BJ (cell line): Measurements from ENCODE around the gene GSX2. TPM values are rescaled to one million over a fixed set of nuclear protein-coding genes. Genes with fewer than 3 reads are reported as not detected.

ENCODE experiments used
- CTCF ChIA-PET: fragments of 350-600 bp; formaldehyde crosslinking; extraction: SDS; loops from one replicate; lab custom pipeline; 2021; ENCODE audit warnings: antibody characterized with exemption, inconsistent platforms; lab: Yijun Ruan, JAX
- POLR2A ChIA-PET: fragments of 300-600 bp; sonication (Branson Sonifier 250); formaldehyde crosslinking; extraction: SDS; loops from one replicate; lab custom pipeline; 2021; ENCODE audit warnings: antibody characterized with exemption; lab: Charles Lee
- DNase-seq: peaks from one replicate; pipeline ENCODE4 v3.0.0-alpha.2; 2011; ENCODE audit warnings: low read depth
- H3K27me3 ChIP-seq: 2 replicates; pipeline ENCODE4 v1.6.0; 2011; ENCODE audit warnings: low read length; ENCODE audit not compliant: control insufficient read depth, insufficient read depth
- H3K36me3 ChIP-seq: 2 replicates; pipeline ENCODE4 v1.5.1; 2011; ENCODE audit warnings: low read length; ENCODE audit not compliant: control insufficient read depth, insufficient read depth
- H3K4me3 ChIP-seq: 2 replicates; pipeline ENCODE4 v1.5.1; 2011; ENCODE audit warnings: low read depth, mild to moderate bottlenecking, control low read depth, low read length
- polyA plus RNA-seq: library from polyadenylated mRNA; depleted of rRNA; stranded (reverse); fragments of >200 nt; gene quantifications from 2 replicates; pipeline ENCODE4 v1.2.3, GENCODE V29; 2011
- TF ChIP-seq, protein P1 (sequence below): IDR thresholded peaks from 2 replicates; pipeline ENCODE4 v1.5.1; 2011; ENCODE audit warnings: low read depth, mild to moderate bottlenecking, control low read depth, inconsistent platforms, low read length, moderate library complexity; ENCODE audit not compliant: insufficient read depth

Gene GSX2
- polyA plus RNA-seq, 1 experiment: not detected

DNA sequence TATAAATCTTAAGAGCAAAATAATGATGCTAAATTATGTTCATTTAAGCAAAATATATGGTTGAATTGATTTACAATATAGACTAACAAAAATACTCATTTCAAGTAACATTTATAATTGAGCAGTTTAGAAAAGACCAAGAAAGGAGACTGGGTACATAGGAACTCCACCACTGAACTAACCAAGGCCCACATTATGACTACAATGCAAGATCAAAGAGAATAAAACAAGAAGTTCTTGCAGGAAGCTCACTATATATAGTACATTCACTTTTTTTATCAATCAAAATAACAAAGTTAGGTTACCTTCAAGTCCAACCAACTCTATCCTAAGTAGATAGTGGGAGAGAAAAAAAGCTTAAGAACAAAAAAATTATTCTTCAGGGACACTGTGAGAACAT is 43.6 kb upstream of the GSX2 start:
- CTCF ChIA-PET: interaction anchor here (0.9 to 1.8 kb wide), 5 partner anchors 126 to 350 kb away, joined by 3 to 5 read pairs (median 4); no protein-coding TSS in a partner anchor

DNA sequence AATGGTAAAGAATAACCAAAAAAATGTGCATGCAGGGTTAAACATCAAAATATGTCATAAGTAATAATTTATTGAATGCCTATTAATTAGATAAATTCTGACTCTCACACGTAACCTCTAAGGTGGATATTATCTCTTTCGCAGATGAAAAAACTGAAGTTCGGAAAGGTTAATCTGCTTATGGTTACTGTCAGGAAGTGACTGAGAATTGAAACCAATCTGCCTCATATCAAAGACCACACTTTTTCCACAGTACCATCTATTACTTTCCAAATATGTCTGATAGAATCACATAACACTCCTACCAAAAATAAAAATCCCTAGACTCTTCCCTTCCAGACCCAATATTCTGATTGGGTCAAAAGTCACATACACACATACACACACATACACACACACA is 41.8 kb upstream of the GSX2 start:
- H3K36me3 ChIP-seq: no peaks in the 10 kb centered on the region
- ChIA-PET POLR2A (no interaction called here), CTCF (interaction anchor here (1.1 to 1.8 kb wide), 2 partner anchors 149 to 352 kb away, joined by 4 read pairs; no protein-coding TSS in a partner anchor)
- no peaks in the 10 kb centered on the region for H3K27me3 ChIP-seq
- DNase-seq: no peak
- H3K4me3 ChIP-seq: no peak overlapping the region
- TF ChIP-seq, protein P1, sequence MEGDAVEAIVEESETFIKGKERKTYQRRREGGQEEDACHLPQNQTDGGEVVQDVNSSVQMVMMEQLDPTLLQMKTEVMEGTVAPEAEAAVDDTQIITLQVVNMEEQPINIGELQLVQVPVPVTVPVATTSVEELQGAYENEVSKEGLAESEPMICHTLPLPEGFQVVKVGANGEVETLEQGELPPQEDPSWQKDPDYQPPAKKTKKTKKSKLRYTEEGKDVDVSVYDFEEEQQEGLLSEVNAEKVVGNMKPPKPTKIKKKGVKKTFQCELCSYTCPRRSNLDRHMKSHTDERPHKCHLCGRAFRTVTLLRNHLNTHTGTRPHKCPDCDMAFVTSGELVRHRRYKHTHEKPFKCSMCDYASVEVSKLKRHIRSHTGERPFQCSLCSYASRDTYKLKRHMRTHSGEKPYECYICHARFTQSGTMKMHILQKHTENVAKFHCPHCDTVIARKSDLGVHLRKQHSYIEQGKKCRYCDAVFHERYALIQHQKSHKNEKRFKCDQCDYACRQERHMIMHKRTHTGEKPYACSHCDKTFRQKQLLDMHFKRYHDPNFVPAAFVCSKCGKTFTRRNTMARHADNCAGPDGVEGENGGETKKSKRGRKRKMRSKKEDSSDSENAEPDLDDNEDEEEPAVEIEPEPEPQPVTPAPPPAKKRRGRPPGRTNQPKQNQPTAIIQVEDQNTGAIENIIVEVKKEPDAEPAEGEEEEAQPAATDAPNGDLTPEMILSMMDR: no peak

More for the DNA sequence above, 43.6 kb upstream of the GSX2 start:
- Histone ChIP-seq H3K4me3 (no peak overlapping the region), H3K36me3 (no peaks in the 10 kb centered on the region), H3K27me3 (no peaks in the 10 kb centered on the region)
- no peak for DNase-seq
- TF ChIP-seq, protein P1: no peak
- POLR2A ChIA-PET: no interaction called here

DNA sequence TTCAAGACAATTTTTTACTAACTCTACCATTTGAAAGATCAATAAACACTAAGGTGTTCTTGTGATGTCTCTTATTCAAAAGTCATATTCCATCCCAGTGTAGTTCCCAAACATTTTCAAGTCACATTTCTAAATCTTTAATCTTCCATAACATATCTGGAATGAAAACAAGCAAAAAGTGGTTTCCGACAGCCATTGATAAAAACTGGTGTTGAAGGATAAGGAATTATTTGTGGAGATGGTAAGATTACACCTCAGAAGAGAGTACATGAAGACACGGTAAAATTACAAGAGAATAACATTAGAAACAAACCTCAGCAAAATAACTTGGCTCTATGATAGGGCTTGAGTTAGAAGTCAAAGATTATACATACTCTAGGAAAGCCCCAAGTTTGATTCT is 39.8 kb upstream of the GSX2 start:
- H3K27me3 ChIP-seq: no peaks in the 10 kb centered on the region
- POLR2A ChIA-PET: no interaction called here
- DNase-seq: no peak
- H3K4me3 ChIP-seq: peak overlapping the region; percentile 11; the same call in 1 of the 2 replicates
- H3K36me3 ChIP-seq: no peaks in the 10 kb centered on the region
- TF ChIP-seq, protein P1: no peak
- CTCF ChIA-PET: no interaction called here

DNA sequence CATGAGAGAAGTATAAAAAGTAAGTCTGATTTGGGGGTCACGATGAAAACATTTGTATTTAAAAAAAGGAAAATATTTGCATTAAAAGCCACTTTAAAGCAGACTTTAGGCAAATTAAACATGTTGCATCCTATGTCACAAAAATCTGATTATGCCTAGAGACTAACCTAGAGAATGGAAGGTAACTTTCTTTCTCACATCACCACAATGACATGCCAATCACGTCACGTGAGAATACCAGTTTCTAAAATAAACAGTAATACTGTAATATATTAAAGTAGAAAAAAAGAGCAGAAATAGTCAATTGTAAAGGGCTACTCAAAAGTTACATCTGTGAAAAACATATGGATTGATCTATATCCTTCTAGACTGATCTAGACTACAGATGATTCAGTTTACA is 38.9 kb upstream of the GSX2 start:
- ChIA-PET CTCF (no interaction called here), POLR2A (no interaction called here)
- no peak for DNase-seq
- no peaks in the 10 kb centered on the region for H3K27me3 ChIP-seq
- no peaks in the 10 kb centered on the region for H3K36me3 ChIP-seq
- TF ChIP-seq, protein P1: no peak
- H3K4me3 ChIP-seq: peak overlapping the region; percentile 87

DNA sequence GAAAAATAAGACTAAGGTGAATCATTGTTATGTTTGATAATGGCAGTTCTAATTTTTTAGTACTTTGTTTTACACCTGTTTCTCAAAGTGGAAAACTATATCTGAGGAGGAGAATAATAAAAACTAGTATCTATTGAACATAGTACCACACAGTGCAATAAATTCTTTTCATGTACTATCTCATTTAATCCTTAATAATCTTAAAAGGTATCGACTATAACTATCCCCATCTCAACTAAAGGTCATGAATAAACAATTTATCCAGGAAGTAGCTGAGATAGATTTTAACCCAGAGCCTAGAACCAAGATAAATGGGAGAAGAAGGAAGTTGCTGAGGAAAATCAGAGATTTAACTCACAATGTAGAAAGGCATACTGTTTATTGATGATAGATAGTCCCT is 38.1 kb upstream of the GSX2 start:
- Histone ChIP-seq H3K4me3 (peak overlapping the region; percentile 87), H3K27me3 (no peaks in the 10 kb centered on the region), H3K36me3 (no peaks in the 10 kb centered on the region)
- ChIA-PET CTCF (no interaction called here), POLR2A (no interaction called here)
- TF ChIP-seq, protein P1: no peak
- DNase-seq: no peak
